ENCODE results near the gene LRRC17. TPM values are rescaled to one million over a fixed set of nuclear protein-coding genes. Genes with fewer than 3 reads are reported as not detected.

LRRC17 gene
- total and polyA plus RNA-seq, 9 of the 15 experiments (the other 6 are each of a cell fraction or from before 2014, with no cell fraction given), result 0.03 to 0.18 (median 0.12) TPM; not detected in 5

GRCh38 chr7:102992938-102993717 lies 80.3 kb downstream of the LRRC17 start (continued):
- no peak for TF ChIP-seq SMAD2 (IDR thresholded peaks at IDR 0.05; ENCODE audit: low read depth, low read length)
- TF ChIP-seq ZNF134 (CRISPR knock-in tag; conservative IDR thresholded peaks at IDR 0.05), result peak; percentile 49
- no peak for TF ChIP-seq COPS2 (conservative IDR thresholded peaks at IDR 0.05)
- no peak for TF ChIP-seq ATF1 (CRISPR knock-in tag; IDR thresholded peaks at IDR 0.05)
- peak; percentile 65; the same call in 1 of the 2 replicates for TF ChIP-seq ATF1 (tag; IDR thresholded peaks at IDR 0.05)
- no peak for TF ChIP-seq SRF (CRISPR knock-in tag; IDR thresholded peaks at IDR 0.05)
- TF ChIP-seq TSHZ1 (CRISPR knock-in tag; IDR thresholded peaks at IDR 0.05), result no peak
- TF ChIP-seq ZNF561 (CRISPR knock-in tag; conservative IDR thresholded peaks at IDR 0.05), result no peak
- no peak for TF ChIP-seq ZNF354B (CRISPR knock-in tag; IDR thresholded peaks at IDR 0.05)
- TF ChIP-seq STAT5B (CRISPR knock-in tag; IDR thresholded peaks at IDR 0.05), result no peak
- TF ChIP-seq THAP7 (CRISPR knock-in tag; IDR thresholded peaks at IDR 0.05), result no peak
- TF ChIP-seq NR4A1 (CRISPR knock-in tag; IDR thresholded peaks at IDR 0.05), result no peak
- TF ChIP-seq NR4A1 (tag; IDR thresholded peaks at IDR 0.05), result peak; percentile 49; the same call in 1 of the 2 replicates
- no peak for TF ChIP-seq C11orf30 (IDR thresholded peaks at IDR 0.05; ENCODE audit: low read depth)
- TF ChIP-seq ETV5 (CRISPR knock-in tag; IDR thresholded peaks at IDR 0.05; ENCODE audit: low read depth), result 0 out of 2 replicates have a peak, but pooled peaks have one; percentile 31
- peak; percentile 88 for TF ChIP-seq MTA1 (IDR thresholded peaks at IDR 0.05; ENCODE audit: borderline replicate concordance)
- TF ChIP-seq POLR2B (IDR thresholded peaks at IDR 0.05; ENCODE audit: low read depth, partially characterized antibody), result peak; percentile 37
- peak; percentile 98 for TF ChIP-seq ARID1B (IDR thresholded peaks at IDR 0.05)
- no peak for TF ChIP-seq NFYB (IDR thresholded peaks at IDR 0.05; ENCODE audit: extremely low read depth, insufficient read length)
- TF ChIP-seq ZNF695 (CRISPR knock-in tag; IDR thresholded peaks at IDR 0.05), result no peak
- peak; percentile 86 for TF ChIP-seq HES1 (IDR thresholded peaks at IDR 0.05; ENCODE audit: low read depth)
- peak; percentile 47 for TF ChIP-seq VEZF1 (CRISPR knock-in tag; IDR thresholded peaks at IDR 0.05)
- TF ChIP-seq KAT7 (CRISPR knock-in tag; IDR thresholded peaks at IDR 0.05; ENCODE audit: borderline replicate concordance), result no peak
- no peak for TF ChIP-seq ZNF551 (CRISPR knock-in tag; IDR thresholded peaks at IDR 0.05)
- TF ChIP-seq SOX6 (IDR thresholded peaks at IDR 0.05), result peak; percentile 100
